RWPE2 (cell line): ENCODE results near the gene NACC2.

ENCODE experiments used
- ATAC-seq: fragments of 200-7000 bp; cut with Tn5 transposase; 3 replicates; pipeline ENCODE4 v1.9.1; 2021; ENCODE audit warnings: low read depth
- DNase-seq: peaks from one replicate; pipeline ENCODE4 v3.0.0-alpha.2; 2020; ENCODE audit warnings: low spot score
- H3K27ac ChIP-seq: fragments of 450-650 bp; 2 replicates; pipeline ENCODE4 v1.5.1; 2017; ENCODE audit warnings: mild to moderate bottlenecking; ENCODE audit not compliant: poor library complexity, severe bottlenecking
- H3K27me3 ChIP-seq: fragments of 250-450 bp; sonication (Bioruptor Pico); 2 replicates; pipeline ENCODE4 v1.5.1; 2021; ENCODE audit warnings: mild to moderate bottlenecking, moderate library complexity; ENCODE audit not compliant: insufficient read depth, poor library complexity, severe bottlenecking
- H3K36me3 ChIP-seq: fragments of 250-450 bp; sonication (Bioruptor Pico); 2 replicates; pipeline ENCODE4 v1.5.1; 2020; ENCODE audit warnings: low read depth, mild to moderate bottlenecking, moderate library complexity
- H3K4me1 ChIP-seq: fragments of 250-450 bp; sonication (Bioruptor Pico); 2 replicates; pipeline ENCODE4 v1.5.1; 2021; ENCODE audit warnings: mild to moderate bottlenecking, moderate library complexity; ENCODE audit not compliant: insufficient read depth, poor library complexity, severe bottlenecking
- H3K4me3 ChIP-seq: fragments of 250-450 bp; sonication (Bioruptor Pico); 2 replicates; pipeline ENCODE4 v1.5.1; 2021; ENCODE audit warnings: mild to moderate bottlenecking, moderate library complexity; ENCODE audit not compliant: severe bottlenecking
- H3K9me3 ChIP-seq: fragments of 250-450 bp; sonication (Bioruptor Pico); 2 replicates; pipeline ENCODE4 v1.5.1; 2021; ENCODE audit warnings: mild to moderate bottlenecking, moderate library complexity; ENCODE audit not compliant: severe bottlenecking
- TF ChIP-seq, protein P1 (sequence below): fragments of 450-650 bp; IDR thresholded peaks from one replicate; pipeline ENCODE4 v1.5.1; 2017; ENCODE audit warnings: mild to moderate bottlenecking, moderate library complexity; ENCODE audit not compliant: poor library complexity, severe bottlenecking

The NACC2 gene

GRCh38 chr9:136118320-136119060 lies 23.4 kb upstream of the NACC2 start, which contains the start of gene TMEM250:
TMEM250 (minus strand) TSS chr9:136118875; CDS start chr9:136116900, 1,975 bp downstream.
- TF ChIP-seq, protein P1, sequence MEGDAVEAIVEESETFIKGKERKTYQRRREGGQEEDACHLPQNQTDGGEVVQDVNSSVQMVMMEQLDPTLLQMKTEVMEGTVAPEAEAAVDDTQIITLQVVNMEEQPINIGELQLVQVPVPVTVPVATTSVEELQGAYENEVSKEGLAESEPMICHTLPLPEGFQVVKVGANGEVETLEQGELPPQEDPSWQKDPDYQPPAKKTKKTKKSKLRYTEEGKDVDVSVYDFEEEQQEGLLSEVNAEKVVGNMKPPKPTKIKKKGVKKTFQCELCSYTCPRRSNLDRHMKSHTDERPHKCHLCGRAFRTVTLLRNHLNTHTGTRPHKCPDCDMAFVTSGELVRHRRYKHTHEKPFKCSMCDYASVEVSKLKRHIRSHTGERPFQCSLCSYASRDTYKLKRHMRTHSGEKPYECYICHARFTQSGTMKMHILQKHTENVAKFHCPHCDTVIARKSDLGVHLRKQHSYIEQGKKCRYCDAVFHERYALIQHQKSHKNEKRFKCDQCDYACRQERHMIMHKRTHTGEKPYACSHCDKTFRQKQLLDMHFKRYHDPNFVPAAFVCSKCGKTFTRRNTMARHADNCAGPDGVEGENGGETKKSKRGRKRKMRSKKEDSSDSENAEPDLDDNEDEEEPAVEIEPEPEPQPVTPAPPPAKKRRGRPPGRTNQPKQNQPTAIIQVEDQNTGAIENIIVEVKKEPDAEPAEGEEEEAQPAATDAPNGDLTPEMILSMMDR: peak; percentile 30
- Histone ChIP-seq H3K9me3 (no peaks in the 10 kb centered on the region), H3K4me1 (peaks cover 6% of the 10 kb centered on the region), H3K4me3 (peak within 1 kb of the TSS; percentile 87), H3K27ac (peak within 1 kb of the TSS; percentile 80), H3K27me3 (no peaks in the 10 kb centered on the region), H3K36me3 (no peaks in the 10 kb centered on the region)
- ATAC-seq: peak; percentile 81
- peak; percentile 95 for DNase-seq

DNA sequence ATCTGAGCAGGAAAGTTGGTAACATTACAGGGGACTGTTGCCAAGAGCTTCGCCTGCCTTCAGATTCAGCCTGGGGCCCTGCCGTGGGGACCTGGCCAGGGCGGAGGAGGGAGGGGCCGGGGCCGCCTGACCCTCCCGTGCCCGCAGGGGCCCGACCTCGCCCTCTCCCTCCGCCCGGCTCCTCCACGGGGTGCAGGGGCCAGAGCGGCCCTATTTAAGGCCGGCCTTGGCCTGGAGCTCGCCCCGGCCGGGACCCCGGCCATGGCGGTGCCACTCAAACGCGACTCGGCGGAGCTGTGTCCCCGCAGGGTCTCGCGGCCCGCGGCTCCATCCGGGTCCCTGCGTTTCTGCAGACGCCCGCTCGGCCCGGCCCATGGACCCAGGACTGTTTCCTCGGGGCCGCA lies 22.8 kb upstream of the NACC2 start:
- H3K36me3 ChIP-seq: no peaks in the 10 kb centered on the region
- H3K4me3 ChIP-seq: peak overlapping the region; percentile 87
- DNase-seq (no peak), ATAC-seq (0 out of 3 replicates have a peak, but pooled peaks have one; percentile 2)
- no peaks in the 10 kb centered on the region for H3K9me3 ChIP-seq
- peak overlapping the region; percentile 80 for H3K27ac ChIP-seq
- no peaks in the 10 kb centered on the region for H3K27me3 ChIP-seq
- H3K4me1 ChIP-seq: peaks cover 6% of the 10 kb centered on the region
- TF ChIP-seq, protein P1: no peak

GRCh38 chr9:136117291-136117915 lies 22.3 kb upstream of the NACC2 start:
- Histone ChIP-seq H3K4me1 (peaks cover 6% of the 10 kb centered on the region), H3K36me3 (no peaks in the 10 kb centered on the region), H3K27ac (peak overlapping the region; percentile 80), H3K9me3 (no peaks in the 10 kb centered on the region), H3K4me3 (peak overlapping the region; percentile 87), H3K27me3 (no peaks in the 10 kb centered on the region)
- no peak for DNase-seq
- no peak for ATAC-seq
- TF ChIP-seq, protein P1: no peak

GRCh38 chr9:136116360-136117098 lies 21.4 kb upstream of the NACC2 start:
- no peaks in the 10 kb centered on the region for H3K36me3 ChIP-seq
- TF ChIP-seq, protein P1: no peak
- no peak overlapping the region for H3K27ac ChIP-seq
- H3K9me3 ChIP-seq: no peaks in the 10 kb centered on the region
- no peak overlapping the region for H3K4me3 ChIP-seq
- H3K4me1 ChIP-seq: peaks cover 6% of the 10 kb centered on the region
- DNase-seq (no peak), ATAC-seq (no peak)
- H3K27me3 ChIP-seq: no peaks in the 10 kb centered on the region
